Activated naive CD4-positive, alpha-beta T cell treated with anti-CD3 and anti-CD28 coated beads for 36 hours (primary cell): ENCODE data around the gene EHHADH. TPM values are rescaled to one million over a fixed set of nuclear protein-coding genes. Genes with fewer than 3 reads are reported as not detected.

Experiments
- CTCF ChIA-PET: fragments of 350-600 bp; sonication (Branson Sonifier 250); formaldehyde crosslinking; loops from one replicate; lab custom pipeline; 2021; ENCODE audit warnings: antibody characterized with exemption; lab: Charles Lee
- DNase-seq: peaks from one replicate; pipeline ENCODE4 v3.0.0-alpha.2; 2020
- H3K27ac Mint-ChIP-seq: one replicate; pipeline ENCODE4 v1.8.0; 2021; ENCODE audit warnings: mild to moderate bottlenecking, mixed read lengths
- H3K27me3 Mint-ChIP-seq: one replicate; pipeline ENCODE4 v1.8.0; 2021; ENCODE audit warnings: low read depth, mixed read lengths
- H3K36me3 Mint-ChIP-seq: one replicate; pipeline ENCODE4 v1.8.0; 2021; ENCODE audit warnings: low read depth, mixed read lengths
- H3K4me1 Mint-ChIP-seq: one replicate; pipeline ENCODE4 v1.8.0; 2021; ENCODE audit warnings: low read depth, mixed read lengths
- H3K4me3 Mint-ChIP-seq: one replicate; pipeline ENCODE4 v1.8.0; 2021; ENCODE audit warnings: mild to moderate bottlenecking, moderate library complexity, mixed read lengths
- H3K9me3 Mint-ChIP-seq: one replicate; pipeline ENCODE4 v1.8.0; 2021; ENCODE audit warnings: mixed read lengths
- intact Hi-C: fragments of 100-400 bp; cut with micrococcal nuclease; formaldehyde crosslinking; loops from one replicate; pipeline ENCODE4 v1.15.1; 2023
- total RNA-seq, 2 experiments: library from RNA; stranded (reverse); gene quantifications; one replicate each; pipeline ENCODE4 v1.2.3, GENCODE V29; 2021

EHHADH gene
- total RNA-seq, 2 experiments from 2014 or later: 2.9 to 3.5 TPM

- Mint-ChIP-seq H3K4me3 (no peak overlapping the region), H3K36me3 (no peaks in the 10 kb centered on the region), H3K27me3 (peaks cover 6% of the 10 kb centered on the region), H3K27ac (no peak overlapping the region), H3K4me1 (no peaks in the 10 kb centered on the region), H3K9me3 (no peaks in the 10 kb centered on the region)
- intact Hi-C loops: no loop called here
- no peak for DNase-seq
- CTCF ChIA-PET: interaction anchor here (0.6 to 1.4 kb wide), 5 partner anchors 12 to 301 kb away, joined by 3 to 5 read pairs (median 3); no protein-coding TSS in a partner anchor
Measured at GRCh38 chr3:185175370-185175987, 78.4 kb downstream of the EHHADH start.

GRCh38 chr3:185172086-185173049 lies 81.5 kb downstream of the EHHADH start:
- CTCF ChIA-PET: no interaction called here
- no peak overlapping the region for H3K4me3 Mint-ChIP-seq
- H3K36me3 Mint-ChIP-seq: no peaks in the 10 kb centered on the region
- intact Hi-C loops: no loop called here
- peaks cover 6% of the 10 kb centered on the region for H3K27me3 Mint-ChIP-seq
- no peak for DNase-seq
- H3K4me1 Mint-ChIP-seq: no peaks in the 10 kb centered on the region
- H3K27ac Mint-ChIP-seq: no peak overlapping the region
- H3K9me3 Mint-ChIP-seq: no peaks in the 10 kb centered on the region

DNA sequence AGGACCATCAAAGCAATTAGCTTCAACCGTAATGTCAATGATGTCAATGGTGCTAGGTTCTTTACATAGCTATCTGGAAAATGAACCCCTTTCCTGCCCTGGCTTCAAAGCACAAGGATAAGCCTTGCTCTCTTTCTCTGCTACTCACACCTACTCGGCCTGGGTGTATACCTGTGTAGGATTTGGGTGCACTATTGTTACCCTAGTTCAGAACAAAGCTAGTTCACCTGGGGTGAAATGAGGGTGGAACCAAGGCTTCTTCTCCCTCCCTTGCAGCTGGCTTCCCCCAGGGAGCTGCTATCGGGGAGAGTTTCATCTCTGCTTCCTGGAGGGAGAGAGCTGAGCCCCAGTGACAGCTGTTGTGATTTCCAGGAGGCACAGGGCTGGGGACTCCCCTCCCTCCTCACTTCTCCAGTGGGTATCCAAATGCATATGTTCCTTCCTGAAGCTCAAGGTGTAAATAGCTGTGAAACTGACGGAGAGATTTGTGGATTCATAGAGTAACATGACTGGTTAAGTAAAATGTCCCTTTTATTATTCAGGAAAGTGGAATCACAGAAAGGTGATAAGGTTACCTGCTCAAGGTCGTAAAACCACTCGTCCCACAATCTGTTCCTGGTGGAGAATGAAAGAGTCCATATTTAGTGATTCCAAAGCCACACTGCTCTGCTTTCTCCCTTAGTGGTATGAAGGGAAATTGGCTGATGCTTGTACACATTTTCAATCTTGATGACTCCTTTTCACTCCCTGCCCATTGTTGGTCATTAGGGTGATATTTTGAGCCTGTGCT lies 89.2 kb downstream of the EHHADH start:
- H3K4me1 Mint-ChIP-seq: no peaks in the 10 kb centered on the region
- H3K27ac Mint-ChIP-seq: no peak overlapping the region
- intact Hi-C loops: no loop called here
- H3K9me3 Mint-ChIP-seq: no peaks in the 10 kb centered on the region
- CTCF ChIA-PET: no interaction called here
- H3K27me3 Mint-ChIP-seq: peaks cover 11% of the 10 kb centered on the region
- DNase-seq: no peak
- H3K4me3 Mint-ChIP-seq: no peak overlapping the region
- H3K36me3 Mint-ChIP-seq: no peaks in the 10 kb centered on the region

GRCh38 chr3:185162634-185163033 lies 91.2 kb downstream of the EHHADH start:
- intact Hi-C loops: no loop called here
- CTCF ChIA-PET: no interaction called here

GRCh38 chr3:185161761-185162160 lies 92.1 kb downstream of the EHHADH start:
- Mint-ChIP-seq H3K9me3 (no peaks in the 10 kb centered on the region), H3K4me3 (no peak overlapping the region), H3K27ac (no peak overlapping the region), H3K4me1 (no peaks in the 10 kb centered on the region), H3K36me3 (no peaks in the 10 kb centered on the region), H3K27me3 (peaks cover 19% of the 10 kb centered on the region)
- intact Hi-C loops: no loop called here
- CTCF ChIA-PET: no interaction called here
- DNase-seq: no peak

More at GRCh38 chr3:185162634-185163033, 91.2 kb downstream of the EHHADH start:
- no peak for DNase-seq
- H3K4me3 Mint-ChIP-seq: no peak overlapping the region
- H3K9me3 Mint-ChIP-seq: no peaks in the 10 kb centered on the region
- no peaks in the 10 kb centered on the region for H3K36me3 Mint-ChIP-seq
- no peaks in the 10 kb centered on the region for H3K4me1 Mint-ChIP-seq
- H3K27me3 Mint-ChIP-seq: peaks cover 19% of the 10 kb centered on the region
- no peak overlapping the region for H3K27ac Mint-ChIP-seq

DNA sequence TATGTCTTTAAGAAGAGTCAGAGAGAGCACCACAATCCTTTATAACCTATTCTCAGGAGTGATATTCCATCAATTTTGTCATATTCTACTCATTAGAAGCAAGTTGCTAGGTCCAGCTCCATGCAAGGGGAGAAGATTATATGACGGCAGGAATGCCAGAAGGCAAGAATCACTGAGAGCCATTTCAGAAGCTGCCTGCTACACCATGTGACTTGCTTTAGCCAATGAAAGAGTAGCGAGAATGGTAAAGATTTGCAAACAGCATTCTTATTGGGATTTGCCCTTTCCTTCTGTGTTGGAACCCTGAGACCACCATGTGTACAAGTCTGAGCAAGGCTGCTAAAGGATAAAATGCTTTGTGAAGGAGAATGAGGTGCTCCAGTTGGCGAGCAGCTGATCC lies 96.5 kb downstream of the EHHADH start:
- Mint-ChIP-seq H3K27me3 (peaks cover 16% of the 10 kb centered on the region), H3K9me3 (no peaks in the 10 kb centered on the region), H3K4me3 (no peak overlapping the region), H3K4me1 (peaks cover 2% of the 10 kb centered on the region), H3K27ac (no peak overlapping the region), H3K36me3 (no peaks in the 10 kb centered on the region)
- no peak for DNase-seq
- CTCF ChIA-PET: no interaction called here
- intact Hi-C loops: no loop called here

DNA sequence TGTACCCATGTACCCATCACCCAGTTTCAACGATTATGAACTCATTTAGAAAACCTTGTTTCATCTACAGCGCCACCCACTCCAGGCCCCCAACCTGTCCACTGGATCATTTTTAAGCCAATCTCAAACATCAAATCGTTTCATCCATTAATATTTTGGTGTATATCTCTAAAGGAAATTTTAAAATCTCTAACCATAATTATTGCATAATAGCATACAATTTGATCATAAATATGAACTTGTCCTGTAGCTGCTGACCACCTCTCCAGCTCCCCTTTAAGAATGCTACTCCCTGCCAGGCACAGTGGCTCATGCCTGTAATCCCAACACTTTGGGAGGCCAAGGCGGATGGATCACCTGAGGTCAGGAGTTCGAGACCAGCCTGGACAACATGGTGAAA lies 98.2 kb downstream of the EHHADH start:
- no peak overlapping the region for H3K4me3 Mint-ChIP-seq

DNA sequence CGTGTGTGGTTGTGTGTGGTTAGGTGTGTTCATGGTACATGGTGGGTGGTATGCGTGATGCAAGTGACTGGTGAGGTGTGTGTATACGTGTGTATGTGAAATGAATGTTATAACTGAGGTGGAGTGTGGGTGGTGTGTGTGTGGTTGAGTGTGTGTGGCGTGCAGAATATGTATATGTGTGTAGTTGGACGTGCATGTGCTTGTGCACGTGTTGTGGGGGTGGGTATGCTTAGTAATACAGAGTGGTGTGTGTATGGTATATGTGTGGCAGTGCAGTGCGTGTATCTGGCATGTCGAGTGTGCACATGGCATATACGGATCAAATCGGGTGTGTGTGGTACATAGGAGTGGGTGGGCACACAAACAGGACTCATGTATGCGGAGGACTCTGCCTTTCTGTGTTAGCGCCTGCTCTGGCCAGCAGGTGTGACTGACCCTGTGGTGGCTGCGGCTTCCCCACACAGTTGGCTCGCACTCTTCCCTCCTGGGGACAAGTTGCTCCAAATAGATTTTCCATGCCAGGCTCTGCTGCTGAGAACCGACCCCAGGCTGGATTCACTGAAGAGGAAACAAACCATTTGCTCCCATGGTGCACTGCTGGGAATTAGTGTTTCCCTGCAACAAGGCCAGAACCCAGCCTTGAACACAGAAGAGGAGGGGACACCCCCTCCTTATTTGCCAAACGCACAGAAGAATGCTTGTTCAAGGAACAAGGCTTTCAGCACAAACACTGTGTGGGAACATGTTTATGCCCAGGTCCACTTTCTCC lies 99.8 kb downstream of the EHHADH start:
- Mint-ChIP-seq H3K4me3 (no peak overlapping the region), H3K36me3 (no peaks in the 10 kb centered on the region), H3K27ac (no peak overlapping the region), H3K9me3 (no peaks in the 10 kb centered on the region), H3K27me3 (peaks cover 33% of the 10 kb centered on the region), H3K4me1 (peaks cover 4% of the 10 kb centered on the region)
- intact Hi-C loops: no loop called here
- CTCF ChIA-PET: no interaction called here
- no peak for DNase-seq

More for the DNA sequence above, 98.2 kb downstream of the EHHADH start:
- no peaks in the 10 kb centered on the region for H3K9me3 Mint-ChIP-seq
- peaks cover 4% of the 10 kb centered on the region for H3K4me1 Mint-ChIP-seq
- CTCF ChIA-PET: interaction anchor here (0.6 kb wide), 1 partner anchor 199 kb away, joined by 3 read pairs; no protein-coding TSS in a partner anchor
- intact Hi-C loops: no loop called here
- peaks cover 25% of the 10 kb centered on the region for H3K27me3 Mint-ChIP-seq
- H3K27ac Mint-ChIP-seq: no peak overlapping the region
- H3K36me3 Mint-ChIP-seq: no peaks in the 10 kb centered on the region
- no peak for DNase-seq

GRCh38 chr3:185153171-185153771 lies 100.6 kb downstream of the EHHADH start:
- CTCF ChIA-PET: no interaction called here
- H3K9me3 Mint-ChIP-seq: no peaks in the 10 kb centered on the region
- H3K4me3 Mint-ChIP-seq: peak overlapping the region; percentile 69
- H3K27ac Mint-ChIP-seq: no peak overlapping the region
- peak; percentile 8 for DNase-seq
- H3K4me1 Mint-ChIP-seq: peaks cover 4% of the 10 kb centered on the region
- intact Hi-C loops: no loop called here
- H3K36me3 Mint-ChIP-seq: no peaks in the 10 kb centered on the region
- H3K27me3 Mint-ChIP-seq: peaks cover 29% of the 10 kb centered on the region

- intact Hi-C loops: no loop called here
- peaks cover 27% of the 10 kb centered on the region for H3K27me3 Mint-ChIP-seq
Measured at GRCh38 chr3:185152410-185153170, 101.3 kb downstream of the EHHADH start, which contains the start of gene C3orf70. TSS of gene C3orf70 (minus strand) at chr3:185153060. CDS start at chr3:185152823, 237 bp downstream.

More at GRCh38 chr3:185152410-185153170, 101.3 kb downstream of the EHHADH start, which contains the start of gene C3orf70:
- peak; percentile 33 for DNase-seq
- H3K27ac Mint-ChIP-seq: no peak within 1 kb of the TSS
- H3K36me3 Mint-ChIP-seq: no peaks in the 10 kb centered on the region
- H3K9me3 Mint-ChIP-seq: no peaks in the 10 kb centered on the region
- peaks cover 4% of the 10 kb centered on the region for H3K4me1 Mint-ChIP-seq
- CTCF ChIA-PET: no interaction called here
- peak within 1 kb of the TSS; percentile 69 for H3K4me3 Mint-ChIP-seq
